Ascending aorta (tissue), 2 donors: ENCODE measurements around the gene OGDH. TPM values are rescaled to one million over a fixed set of nuclear protein-coding genes. Genes with fewer than 3 reads are reported as not detected.
A peak's percentile ranks its signal among the peaks of the same experiment; 100 is the strongest.

Experiments
- DNase-seq, 2 donors: peaks; one replicate each; pipeline ENCODE4 v3.0.0-alpha.2; 2019; ENCODE audit warnings: low spot score in 2 of 2
- H3K27ac ChIP-seq, 2 donors: fragments of 200-600 bp; sonication (generic); one replicate each; pipeline ENCODE4 v1.5.1; 2016 to 2017; ENCODE audit warnings: mild to moderate bottlenecking in 1 of 2
- H3K27me3 ChIP-seq: fragments of 200-600 bp; sonication (generic); one replicate; pipeline ENCODE4 v1.5.1; 2017
- H3K36me3 ChIP-seq, 2 donors: fragments of 200-600 bp; sonication (generic); one replicate each; pipeline ENCODE4 v1.5.1; 2016
- H3K4me1 ChIP-seq, 2 donors: fragments of 200-600 bp; sonication (generic); one replicate each; pipeline ENCODE4 v1.5.1; 2016 to 2017; ENCODE audit warnings: mild to moderate bottlenecking in 1 of 2
- H3K4me3 ChIP-seq, 2 donors: fragments of 200-600 bp; sonication (generic); one replicate each; pipeline ENCODE4 v1.5.1; 2016 to 2017; ENCODE audit warnings: mild to moderate bottlenecking in 1 of 2
- H3K9me3 ChIP-seq, 2 donors: fragments of 200-600 bp; sonication (generic); one replicate each; pipeline ENCODE4 v1.5.1; 2016
- intact Hi-C: fragments of 100-400 bp; cut with DNase I; formaldehyde crosslinking; loops from one replicate; pipeline ENCODE4 v1.15.1; 2023
- total RNA-seq: library from RNA; depleted of rRNA; stranded (reverse); fragments of >200 nt; gene quantifications from one replicate; pipeline ENCODE4 v1.1.0, GENCODE V29; 2016
- TF ChIP-seq, protein P1 (sequence below), 3 experiments: fragments of 200-600 bp in 2 of 3; fragments of 450-650 bp in 1 of 3; sonication (generic) in 2 of 3; IDR thresholded peaks; one replicate each; pipeline ENCODE4 v1.5.1; 2016 to 2019; ENCODE audit warnings: antibody characterized with exemption in 3 of 3, mild to moderate bottlenecking in 1 of 3, moderate library complexity in 1 of 3

The OGDH gene
- total RNA-seq, 1 donor from 2014 or later: 117 TPM

- no peak for DNase-seq
- H3K9me3 ChIP-seq: no peaks in the 10 kb centered on the region
- TF ChIP-seq, protein P1, sequence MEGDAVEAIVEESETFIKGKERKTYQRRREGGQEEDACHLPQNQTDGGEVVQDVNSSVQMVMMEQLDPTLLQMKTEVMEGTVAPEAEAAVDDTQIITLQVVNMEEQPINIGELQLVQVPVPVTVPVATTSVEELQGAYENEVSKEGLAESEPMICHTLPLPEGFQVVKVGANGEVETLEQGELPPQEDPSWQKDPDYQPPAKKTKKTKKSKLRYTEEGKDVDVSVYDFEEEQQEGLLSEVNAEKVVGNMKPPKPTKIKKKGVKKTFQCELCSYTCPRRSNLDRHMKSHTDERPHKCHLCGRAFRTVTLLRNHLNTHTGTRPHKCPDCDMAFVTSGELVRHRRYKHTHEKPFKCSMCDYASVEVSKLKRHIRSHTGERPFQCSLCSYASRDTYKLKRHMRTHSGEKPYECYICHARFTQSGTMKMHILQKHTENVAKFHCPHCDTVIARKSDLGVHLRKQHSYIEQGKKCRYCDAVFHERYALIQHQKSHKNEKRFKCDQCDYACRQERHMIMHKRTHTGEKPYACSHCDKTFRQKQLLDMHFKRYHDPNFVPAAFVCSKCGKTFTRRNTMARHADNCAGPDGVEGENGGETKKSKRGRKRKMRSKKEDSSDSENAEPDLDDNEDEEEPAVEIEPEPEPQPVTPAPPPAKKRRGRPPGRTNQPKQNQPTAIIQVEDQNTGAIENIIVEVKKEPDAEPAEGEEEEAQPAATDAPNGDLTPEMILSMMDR (IDR thresholded peaks at IDR 0.05): no peak
- intact Hi-C loops: no loop called here
- no peak overlapping the region for H3K4me3 ChIP-seq
- no peaks in the 10 kb centered on the region for H3K4me1 ChIP-seq
- H3K36me3 ChIP-seq: peaks cover 16 to 22% of the 10 kb centered on the region in 2 donors
- H3K27me3 ChIP-seq: no peaks in the 10 kb centered on the region
- peak overlapping the region in 1 of 2 donors; percentile 3 for H3K27ac ChIP-seq
Measured at GRCh38 chr7:44622342-44623151, 16.1 kb downstream of the OGDH start.

DNA sequence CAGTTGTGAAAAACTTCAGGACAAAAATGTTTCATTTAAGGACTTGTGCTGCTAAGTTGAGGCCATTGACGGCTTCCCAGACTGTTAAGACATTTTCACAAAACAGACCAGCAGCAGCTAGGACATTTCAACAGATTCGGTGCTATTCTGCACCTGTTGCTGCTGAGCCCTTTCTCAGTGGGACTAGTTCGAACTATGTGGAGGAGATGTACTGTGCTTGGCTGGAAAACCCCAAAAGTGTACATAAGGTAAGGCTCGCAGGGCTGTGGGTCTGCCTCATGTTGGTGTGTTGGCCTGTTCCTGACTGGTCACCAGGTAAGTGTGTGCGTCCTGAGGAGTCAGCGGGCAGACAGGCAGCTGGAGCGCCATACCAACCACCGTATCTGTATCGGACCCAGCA, 17.9 kb downstream of the OGDH start:
- no peak for DNase-seq
- Histone ChIP-seq H3K27ac (no peak overlapping the region), H3K36me3 (peaks cover 19 to 26% of the 10 kb centered on the region in 2 donors), H3K4me1 (no peaks in the 10 kb centered on the region), H3K27me3 (no peaks in the 10 kb centered on the region), H3K4me3 (no peak overlapping the region), H3K9me3 (no peaks in the 10 kb centered on the region)
- intact Hi-C loops: no loop called here
- TF ChIP-seq, protein P1 (IDR thresholded peaks at IDR 0.05): no peak

DNA sequence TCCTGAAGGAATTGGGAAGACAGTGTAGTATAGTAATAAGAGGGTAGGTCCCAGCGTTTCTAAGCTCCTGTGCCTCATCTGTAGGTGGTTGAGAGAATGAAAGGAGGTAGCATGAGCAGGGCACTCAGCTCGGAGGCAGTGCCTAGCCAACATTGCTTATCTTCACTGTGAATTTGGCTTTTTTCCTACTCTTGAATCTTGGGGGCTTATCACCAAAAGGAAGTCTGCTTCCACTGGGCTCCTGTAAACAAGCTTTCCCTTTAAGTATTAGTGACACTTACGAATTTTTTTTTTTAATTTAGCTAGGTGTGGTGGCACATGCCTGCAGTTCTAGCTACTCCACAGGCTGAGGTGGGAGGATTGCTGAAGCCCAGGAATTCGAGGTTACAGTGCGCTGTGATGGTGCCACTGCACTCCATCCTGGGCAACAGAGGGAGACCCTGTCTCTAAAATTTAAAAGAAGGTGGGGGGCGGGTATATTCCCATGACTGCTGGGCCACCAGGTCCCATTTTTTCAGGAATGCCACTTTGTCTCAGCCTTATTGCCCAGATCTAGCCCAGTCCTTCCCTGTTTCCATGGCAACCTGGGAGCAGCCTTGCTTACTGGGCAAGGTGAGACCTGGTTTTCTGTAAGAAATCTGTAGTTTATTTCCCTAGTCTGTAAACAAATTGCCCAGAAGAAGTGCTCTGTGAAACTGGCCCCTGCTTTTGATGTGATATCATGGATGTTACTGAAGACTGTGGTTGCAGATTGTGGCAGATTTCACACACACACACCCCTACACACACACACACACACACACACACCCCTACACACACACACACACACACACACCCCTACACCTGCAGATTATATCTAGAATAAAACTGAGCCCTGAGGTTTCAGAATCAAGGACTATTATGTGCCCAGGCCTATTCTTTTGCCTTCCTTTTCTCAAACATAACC, 19.4 kb downstream of the OGDH start:
- TF ChIP-seq, protein P1 (IDR thresholded peaks at IDR 0.05): no peak
- H3K4me3 ChIP-seq: no peak overlapping the region
- no peaks in the 10 kb centered on the region for H3K27me3 ChIP-seq
- H3K9me3 ChIP-seq: no peaks in the 10 kb centered on the region
- H3K27ac ChIP-seq: no peak overlapping the region
- no peaks in the 10 kb centered on the region for H3K4me1 ChIP-seq
- intact Hi-C loops: no loop called here
- no peak for DNase-seq
- H3K36me3 ChIP-seq: peaks cover 19 to 26% of the 10 kb centered on the region in 2 donors

- Histone ChIP-seq H3K27ac (no peak overlapping the region), H3K9me3 (no peaks in the 10 kb centered on the region), H3K4me3 (no peak overlapping the region), H3K27me3 (no peaks in the 10 kb centered on the region), H3K36me3 (peaks cover 19 to 26% of the 10 kb centered on the region in 2 donors), H3K4me1 (peaks cover 0 to 3% of the 10 kb centered on the region in 2 donors)
- DNase-seq: no peak
- intact Hi-C loops: no loop called here
- TF ChIP-seq, protein P1 (IDR thresholded peaks at IDR 0.05): no peak
Measured at GRCh38 chr7:44626620-44627019, 20.2 kb downstream of the OGDH start.

DNA sequence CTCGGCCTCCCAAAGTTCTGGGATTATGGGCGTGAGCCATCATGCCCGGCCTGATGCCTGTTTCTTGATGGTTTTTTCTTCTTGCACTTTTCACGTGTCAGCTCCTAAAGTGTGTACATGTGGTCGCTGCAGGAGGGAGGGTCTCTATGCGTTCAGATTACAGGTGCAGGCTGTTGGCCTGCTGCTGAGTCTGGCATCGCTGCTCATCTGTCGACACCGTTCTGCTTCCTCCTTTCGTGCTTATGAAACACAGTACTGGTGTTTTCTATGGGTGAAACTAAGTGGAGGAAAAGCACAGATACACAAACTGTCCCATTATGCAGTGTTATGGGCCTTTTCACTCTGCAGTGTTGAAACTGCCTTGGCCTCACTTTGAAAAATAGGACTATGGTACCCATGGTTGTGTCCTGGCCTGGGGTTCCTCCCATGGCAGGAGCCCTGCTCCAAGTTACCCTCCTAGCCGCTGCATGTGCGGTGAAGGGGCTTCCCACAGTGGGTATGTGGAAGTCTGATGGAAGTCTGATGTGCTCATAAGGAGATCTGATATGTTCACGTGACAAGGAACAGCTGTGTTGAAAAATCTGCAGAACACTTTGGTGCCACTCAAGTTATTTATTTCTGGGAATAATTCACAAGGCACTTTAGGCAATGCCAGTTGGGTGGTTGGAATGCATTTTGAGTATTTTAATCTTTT, 23.5 kb downstream of the OGDH start:
- H3K9me3 ChIP-seq: no peaks in the 10 kb centered on the region
- DNase-seq: no peak
- H3K36me3 ChIP-seq: peaks cover 13 to 21% of the 10 kb centered on the region in 2 donors
- H3K27me3 ChIP-seq: no peaks in the 10 kb centered on the region
- H3K27ac ChIP-seq: no peak overlapping the region
- TF ChIP-seq, protein P1 (IDR thresholded peaks at IDR 0.05): no peak
- peaks cover 3 to 19% of the 10 kb centered on the region in 2 donors for H3K4me1 ChIP-seq
- H3K4me3 ChIP-seq: no peak overlapping the region
- intact Hi-C loops: no loop called here
